GM12873 (cell line): ENCODE measurements around the gene SFT2D3.

Experiments
- TF ChIP-seq, protein P1 (sequence below): IDR thresholded peaks from 2 replicates; pipeline ENCODE4 v1.5.1; 2012; ENCODE audit warnings: low read depth, mild to moderate bottlenecking, moderate library complexity, low read length, control low read depth; ENCODE audit not compliant: insufficient read depth; ENCODE audit errors: missing control alignments

The SFT2D3 gene

DNA sequence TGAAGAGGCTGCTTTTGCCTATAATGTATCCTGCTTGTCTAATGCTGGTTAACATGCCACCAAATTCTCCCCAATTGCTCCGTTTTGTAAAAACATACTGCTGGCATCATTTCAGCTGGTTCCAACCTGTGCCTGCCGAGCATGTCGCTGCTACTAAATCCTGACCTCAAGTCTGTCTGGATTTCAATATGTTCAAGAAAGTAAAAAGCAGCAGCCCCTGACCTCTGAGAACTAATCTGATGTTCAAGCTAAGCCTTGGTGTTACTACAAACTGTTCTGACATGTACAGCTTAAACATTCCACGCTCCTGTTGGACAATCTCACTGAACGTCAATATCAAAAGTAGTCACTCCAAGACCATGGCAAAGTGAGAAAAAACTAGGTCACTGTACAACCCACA lies 46.3 kb downstream of the SFT2D3 start:
- TF ChIP-seq, protein P1, sequence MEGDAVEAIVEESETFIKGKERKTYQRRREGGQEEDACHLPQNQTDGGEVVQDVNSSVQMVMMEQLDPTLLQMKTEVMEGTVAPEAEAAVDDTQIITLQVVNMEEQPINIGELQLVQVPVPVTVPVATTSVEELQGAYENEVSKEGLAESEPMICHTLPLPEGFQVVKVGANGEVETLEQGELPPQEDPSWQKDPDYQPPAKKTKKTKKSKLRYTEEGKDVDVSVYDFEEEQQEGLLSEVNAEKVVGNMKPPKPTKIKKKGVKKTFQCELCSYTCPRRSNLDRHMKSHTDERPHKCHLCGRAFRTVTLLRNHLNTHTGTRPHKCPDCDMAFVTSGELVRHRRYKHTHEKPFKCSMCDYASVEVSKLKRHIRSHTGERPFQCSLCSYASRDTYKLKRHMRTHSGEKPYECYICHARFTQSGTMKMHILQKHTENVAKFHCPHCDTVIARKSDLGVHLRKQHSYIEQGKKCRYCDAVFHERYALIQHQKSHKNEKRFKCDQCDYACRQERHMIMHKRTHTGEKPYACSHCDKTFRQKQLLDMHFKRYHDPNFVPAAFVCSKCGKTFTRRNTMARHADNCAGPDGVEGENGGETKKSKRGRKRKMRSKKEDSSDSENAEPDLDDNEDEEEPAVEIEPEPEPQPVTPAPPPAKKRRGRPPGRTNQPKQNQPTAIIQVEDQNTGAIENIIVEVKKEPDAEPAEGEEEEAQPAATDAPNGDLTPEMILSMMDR, result no peak

DNA sequence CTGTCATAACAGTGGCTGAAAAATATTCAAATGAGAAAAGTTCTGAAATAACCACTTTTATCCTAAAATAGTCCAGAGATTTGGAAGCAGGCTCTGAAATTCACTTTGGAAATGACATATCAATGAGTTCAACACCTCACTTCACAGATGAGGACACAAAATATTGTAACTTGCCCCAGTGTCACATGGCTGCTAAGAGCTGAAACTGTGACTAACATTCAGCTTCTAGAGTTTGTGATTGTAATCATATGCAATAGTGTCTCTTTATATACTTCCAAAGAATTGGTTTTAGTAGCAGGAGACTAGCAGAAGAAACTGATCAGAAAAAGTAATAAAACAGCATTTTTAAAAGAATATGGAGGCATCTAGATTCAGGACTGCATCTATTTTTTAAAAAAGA lies 52.1 kb downstream of the SFT2D3 start:
- TF ChIP-seq, protein P1, result no peak

DNA sequence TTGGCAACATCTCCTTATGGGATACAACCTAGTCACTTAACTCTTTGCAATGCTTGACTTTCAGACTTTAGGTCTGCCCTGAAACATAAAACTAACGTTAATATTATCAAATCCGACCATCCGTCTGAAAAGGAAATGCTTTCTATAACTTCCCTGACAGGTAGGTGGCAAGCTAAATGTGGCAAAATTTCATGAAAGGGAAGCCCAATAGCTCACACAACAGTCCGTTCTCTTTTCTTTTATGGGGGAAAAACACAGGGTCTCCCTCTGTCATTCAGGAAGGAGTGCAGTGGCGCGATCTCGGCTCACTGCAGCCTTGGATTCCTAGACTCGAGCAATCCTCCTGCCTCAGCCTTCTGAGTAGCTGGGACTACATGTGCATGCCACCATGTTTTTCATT lies 52.9 kb downstream of the SFT2D3 start:
- TF ChIP-seq, protein P1, result no peak
